ENCODE measurements around the gene SUFU. TPM values are rescaled to one million over a fixed set of nuclear protein-coding genes. Genes with fewer than 3 reads are reported as not detected.

Gene SUFU
- total and polyA plus RNA-seq, 2 of the 8 experiments (the other 6 are each of a cell fraction or from before 2014, with no cell fraction given) = 7.0 to 10.8 TPM

GRCh38 chr10:102501201-102502028, 2.4 kb upstream of the SUFU start:
- no peak overlapping the region for H2AFZ ChIP-seq (ENCODE audit: low read length)
- ChIA-PET CTCF (ENCODE audit: partially characterized antibody) (interaction anchor here (0.6 to 16.5 kb wide), 8 partner anchors 19 to 277 kb away, joined by 3 to 182 read pairs (median 4); no protein-coding TSS in a partner anchor), POLR2A (ENCODE audit: partially characterized antibody) (interaction anchor here (1.1 to 1.6 kb wide), 2 partner anchors 66 to 128 kb away, joined by 3 to 4 read pairs; no protein-coding TSS in a partner anchor)
- peak overlapping the region in 3 of 4 experiments; percentile 52 to 60 (median 58); a peak in 6 of 7 replicates for H3K9ac ChIP-seq (replicated peaks in 1 of 4; ENCODE audit: extremely low read depth in 1 of 4, low read depth in 3 of 4, low read length in 3 of 4)
- DNase-seq (ENCODE audit: low read depth in 1 of 2, low spot score in 2 of 2) (no peak), FAIRE-seq (no peak)
- H3K9me3 ChIP-seq (ENCODE audit: insufficient read depth in 2 of 2, low read depth in 1 of 2, low read length in 1 of 2) = no peaks in the 10 kb centered on the region
- H2BK20ac ChIP-seq (ENCODE audit: low read length) = no peak overlapping the region
- 8% methylated on average over 23 of the region's 23 CpGs; no CpG with 5 or more reads in 1 of the 2 experiments for WGBS, 2 experiments (ENCODE audit: extremely low coverage in 1 of 2, insufficient coverage in 1 of 2, insufficient read length in 1 of 2, insufficient replicate concordance in 2 of 2, low coverage in 1 of 2, low lambda C conversion rate in 2 of 2, missing lambda C conversion rate in 1 of 2)
- H3K56ac ChIP-seq (replicated peaks; ENCODE audit: insufficient read length, low read depth, low read length) = no peak overlapping the region
- peaks cover 14% of the 10 kb centered on the region for H3K23me2 ChIP-seq (ENCODE audit: low read depth, low read length)
- no peak overlapping the region for H3K4ac ChIP-seq (replicated peaks; ENCODE audit: insufficient read length, low read depth, low read length)
- H4K20me1 ChIP-seq (replicated peaks in 1 of 2; ENCODE audit: control insufficient read depth in 1 of 2, insufficient read depth in 2 of 2, low read length in 2 of 2) = peaks cover 13 to 24% of the 10 kb centered on the region in 2 experiments
- H3K36me3 ChIP-seq (ENCODE audit: control insufficient read depth in 2 of 4, insufficient read depth in 4 of 4, low read length in 3 of 4) = no peaks in the 10 kb centered on the region
- H3K23ac ChIP-seq (ENCODE audit: insufficient read length) = no peak overlapping the region
- peaks cover 2 to 11% (median 8%) of the 10 kb centered on the region in 4 experiments; a peak in 4 of 7 replicates for H3K27me3 ChIP-seq (replicated peaks in 1 of 4; ENCODE audit: control insufficient read depth in 3 of 4, extremely low read depth in 1 of 4, insufficient read depth in 3 of 4, low read length in 3 of 4)
- H2BK120ac ChIP-seq (replicated peaks; ENCODE audit: low read depth, low read length) = no peak overlapping the region
- H4K5ac ChIP-seq (ENCODE audit: insufficient read length, low read depth, low read length) = no peak overlapping the region
- peaks cover 0 to 52% of the 10 kb centered on the region in 2 experiments; a peak in 3 of 4 replicates for H3K79me2 ChIP-seq (ENCODE audit: control insufficient read depth in 1 of 2, insufficient read depth in 2 of 2, low read length in 2 of 2)
- H3K79me1 ChIP-seq (ENCODE audit: low read depth, low read length) = no peaks in the 10 kb centered on the region; the same call in 1 of the 2 replicates
- TF ChIP-seq BACH1 (IDR thresholded peaks at IDR 0.05; ENCODE audit: low read length) (0 out of 2 replicates have a peak, but pooled peaks have one; percentile 28), CHD2 (IDR thresholded peaks at IDR 0.05; ENCODE audit: low read length) (no peak)
- H3K27ac ChIP-seq (ENCODE audit: low read depth, low read length) = peak overlapping the region; percentile 34; the same call in 1 of the 2 replicates
- no peak overlapping the region for H2BK15ac ChIP-seq (ENCODE audit: low read length)
- H2BK5ac ChIP-seq (ENCODE audit: low read depth, low read length) = no peak overlapping the region
- peak overlapping the region; percentile 90 to 100 (median 98) for H3K4me3 ChIP-seq (ENCODE audit: extremely low read depth in 1 of 4, insufficient read depth in 2 of 4, low read depth in 3 of 4, low read length in 4 of 4)
- H2AK5ac ChIP-seq (ENCODE audit: low read depth, low read length) = no peak overlapping the region
- no peak overlapping the region for H4K8ac ChIP-seq (ENCODE audit: extremely low read depth, insufficient read depth, low read length)
- H2BK12ac ChIP-seq (ENCODE audit: low read depth, low read length) = no peak overlapping the region
- no peak overlapping the region for H3K14ac ChIP-seq (ENCODE audit: insufficient read length)
- H3K4me1 ChIP-seq (replicated peaks in 1 of 4; ENCODE audit: control insufficient read depth in 3 of 4, insufficient read depth in 4 of 4, low read length in 3 of 4) = peaks cover 0 to 10% (median 3%) of the 10 kb centered on the region in 4 experiments; a peak in 4 of 7 replicates
- H3K4me2 ChIP-seq (ENCODE audit: insufficient read depth in 1 of 2, low read depth in 2 of 2, low read length in 2 of 2) = peak overlapping the region; percentile 77 to 90
- H4K91ac ChIP-seq (replicated peaks; ENCODE audit: insufficient read length, low read length) = no peak overlapping the region
- H3K18ac ChIP-seq (ENCODE audit: extremely low read depth, low read length) = no peak overlapping the region

All from H1 (cell line).